HepG2 (cell line): ENCODE measurements around the gene MST1R. TPM values are rescaled to one million over a fixed set of nuclear protein-coding genes. Genes with fewer than 3 reads are reported as not detected.

Experiments
- ARID2 ChIP-seq: sonication (generic); formaldehyde crosslinking; IDR thresholded peaks from 2 replicates; pipeline ENCODE4 v1.8.1; 2022; ENCODE audit warnings: mild to moderate bottlenecking, missing genetic modification reagents, borderline replicate concordance
- FOXK1 ChIP-seq: sonication (generic); formaldehyde crosslinking; IDR thresholded peaks from 2 replicates; pipeline ENCODE4 v1.4.0; 2020; ENCODE audit warnings: low read depth, missing genetic modification reagents, borderline replicate concordance
- NCOA2 ChIP-seq: sonication (generic); formaldehyde crosslinking; IDR thresholded peaks from 2 replicates; pipeline ENCODE4 v1.8.0; 2022; ENCODE audit warnings: inconsistent platforms
- NFKBIZ ChIP-seq: IDR thresholded peaks from 2 replicates; pipeline ENCODE4 v1.6.1; 2018; ENCODE audit warnings: missing genetic modification reagents, missing compliant biosample characterization
- ZFP36L2 ChIP-seq: sonication (generic); formaldehyde crosslinking; IDR thresholded peaks from 2 replicates; pipeline ENCODE4 v1.4.0; 2020; ENCODE audit warnings: missing genetic modification reagents
- ZNF574 ChIP-seq: sonication (generic); formaldehyde crosslinking; IDR thresholded peaks from 2 replicates; pipeline ENCODE4 v1.4.0; 2020; ENCODE audit warnings: missing genetic modification reagents
- ZNF816 ChIP-seq: sonication (generic); formaldehyde crosslinking; IDR thresholded peaks from 2 replicates; pipeline ENCODE4 v1.8.0; 2022; ENCODE audit warnings: missing genetic modification reagents, mild to moderate bottlenecking, borderline replicate concordance
- polyA plus RNA-seq, 8 experiments: library from polyadenylated mRNA; depleted of rRNA in 3 of 8; stranded (reverse) in 7 of 8; unstranded in 1 of 8; fragments of >200 nt; fragmentation: Illumina TruSeq in 4 of 8; extraction: Trizol in 4 of 8; gene quantifications; 2 replicates each; pipeline versions ENCODE4 v1.2.1 to v1.2.3, GENCODE V29; 2011 to 2016; ENCODE audit warnings: low read depth in 4 of 8, missing spikeins in 1 of 8, mixed read lengths in 1 of 8; ENCODE audit not compliant: insufficient read depth in 1 of 8
- total RNA-seq, 5 experiments: library from RNA; depleted of rRNA; stranded (reverse); fragments of >200 nt; fragmentation: Illumina TruSeq; extraction: Trizol; gene quantifications; 2 replicates each; pipeline ENCODE4 v1.2.3, GENCODE V29; 2016; ENCODE audit warnings: low read depth in 1 of 5
- TF ChIP-seq, protein P1 (sequence below): IDR thresholded peaks from 2 replicates; pipeline ENCODE4 v1.6.1; 2012; ENCODE audit warnings: inconsistent platforms
- TF ChIP-seq, protein P2 (sequence below): sonication (generic); formaldehyde crosslinking; IDR thresholded peaks from 2 replicates; pipeline ENCODE4 v1.4.0; 2020; ENCODE audit warnings: missing genetic modification reagents
- TF ChIP-seq, protein P3 (sequence below): sonication (generic); formaldehyde crosslinking; IDR thresholded peaks from 2 replicates; pipeline ENCODE4 v1.4.0; 2020; ENCODE audit warnings: missing genetic modification reagents, borderline replicate concordance

Gene MST1R
- total and polyA plus RNA-seq, 2 of the 13 experiments (the other 11 are each of a cell fraction or from before 2014, with no cell fraction given), result 0.11 to 0.77 TPM

DNA sequence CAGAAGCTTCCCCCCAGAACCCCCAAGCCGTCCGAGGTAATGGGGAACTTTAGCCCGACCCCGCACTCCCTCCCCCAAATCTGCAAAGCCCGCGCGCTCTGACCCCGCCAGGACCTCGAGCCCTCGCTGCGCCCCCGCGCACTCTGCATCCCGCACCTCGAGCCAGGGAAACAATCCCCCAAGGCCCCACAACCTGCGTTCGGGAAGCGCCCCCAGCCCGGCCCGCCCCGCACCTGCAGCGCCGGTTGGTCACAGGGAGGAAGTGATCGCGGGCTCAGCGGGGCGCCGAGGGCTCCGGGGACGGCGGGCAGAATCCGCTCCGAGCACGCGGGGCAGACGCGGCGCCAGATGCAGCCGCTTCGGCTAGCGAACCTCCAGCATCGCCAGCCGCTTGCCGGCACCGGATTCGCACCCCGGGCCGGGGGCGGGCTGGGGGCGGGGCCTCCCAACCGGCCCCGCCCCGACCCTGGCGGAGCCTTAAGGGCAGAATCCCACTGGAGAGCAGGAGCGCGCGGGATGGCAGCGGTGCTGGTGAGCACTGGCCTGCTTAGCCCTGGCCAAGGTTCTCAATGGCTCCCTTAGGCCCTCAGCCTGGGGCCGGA is 34.0 kb downstream of the MST1R start, which contains the start of gene CAMKV (continued):
- TF ChIP-seq ZNF574 (CRISPR knock-in tag), result no peak
- TF ChIP-seq ARID2, result no peak
- TF ChIP-seq NFKBIZ (CRISPR knock-in tag), result no peak
- no peak for TF ChIP-seq ZNF816 (CRISPR knock-in tag)
- TF ChIP-seq ZFP36L2, result no peak
- TF ChIP-seq FOXK1 (CRISPR knock-in tag), result no peak
- TF ChIP-seq, protein P1, sequence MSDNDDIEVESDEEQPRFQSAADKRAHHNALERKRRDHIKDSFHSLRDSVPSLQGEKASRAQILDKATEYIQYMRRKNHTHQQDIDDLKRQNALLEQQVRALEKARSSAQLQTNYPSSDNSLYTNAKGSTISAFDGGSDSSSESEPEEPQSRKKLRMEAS, result peak; percentile 38; the same call in 1 of the 2 replicates
- TF ChIP-seq, protein P2, sequence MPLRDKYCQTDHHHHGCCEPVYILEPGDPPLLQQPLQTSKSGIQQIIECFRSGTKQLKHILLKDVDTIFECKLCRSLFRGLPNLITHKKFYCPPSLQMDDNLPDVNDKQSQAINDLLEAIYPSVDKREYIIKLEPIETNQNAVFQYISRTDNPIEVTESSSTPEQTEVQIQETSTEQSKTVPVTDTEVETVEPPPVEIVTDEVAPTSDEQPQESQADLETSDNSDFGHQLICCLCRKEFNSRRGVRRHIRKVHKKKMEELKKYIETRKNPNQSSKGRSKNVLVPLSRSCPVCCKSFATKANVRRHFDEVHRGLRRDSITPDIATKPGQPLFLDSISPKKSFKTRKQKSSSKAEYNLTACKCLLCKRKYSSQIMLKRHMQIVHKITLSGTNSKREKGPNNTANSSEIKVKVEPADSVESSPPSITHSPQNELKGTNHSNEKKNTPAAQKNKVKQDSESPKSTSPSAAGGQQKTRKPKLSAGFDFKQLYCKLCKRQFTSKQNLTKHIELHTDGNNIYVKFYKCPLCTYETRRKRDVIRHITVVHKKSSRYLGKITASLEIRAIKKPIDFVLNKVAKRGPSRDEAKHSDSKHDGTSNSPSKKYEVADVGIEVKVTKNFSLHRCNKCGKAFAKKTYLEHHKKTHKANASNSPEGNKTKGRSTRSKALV (CRISPR knock-in tag), result peak; percentile 53; the same call in 1 of the 2 replicates
- TF ChIP-seq, protein P3, sequence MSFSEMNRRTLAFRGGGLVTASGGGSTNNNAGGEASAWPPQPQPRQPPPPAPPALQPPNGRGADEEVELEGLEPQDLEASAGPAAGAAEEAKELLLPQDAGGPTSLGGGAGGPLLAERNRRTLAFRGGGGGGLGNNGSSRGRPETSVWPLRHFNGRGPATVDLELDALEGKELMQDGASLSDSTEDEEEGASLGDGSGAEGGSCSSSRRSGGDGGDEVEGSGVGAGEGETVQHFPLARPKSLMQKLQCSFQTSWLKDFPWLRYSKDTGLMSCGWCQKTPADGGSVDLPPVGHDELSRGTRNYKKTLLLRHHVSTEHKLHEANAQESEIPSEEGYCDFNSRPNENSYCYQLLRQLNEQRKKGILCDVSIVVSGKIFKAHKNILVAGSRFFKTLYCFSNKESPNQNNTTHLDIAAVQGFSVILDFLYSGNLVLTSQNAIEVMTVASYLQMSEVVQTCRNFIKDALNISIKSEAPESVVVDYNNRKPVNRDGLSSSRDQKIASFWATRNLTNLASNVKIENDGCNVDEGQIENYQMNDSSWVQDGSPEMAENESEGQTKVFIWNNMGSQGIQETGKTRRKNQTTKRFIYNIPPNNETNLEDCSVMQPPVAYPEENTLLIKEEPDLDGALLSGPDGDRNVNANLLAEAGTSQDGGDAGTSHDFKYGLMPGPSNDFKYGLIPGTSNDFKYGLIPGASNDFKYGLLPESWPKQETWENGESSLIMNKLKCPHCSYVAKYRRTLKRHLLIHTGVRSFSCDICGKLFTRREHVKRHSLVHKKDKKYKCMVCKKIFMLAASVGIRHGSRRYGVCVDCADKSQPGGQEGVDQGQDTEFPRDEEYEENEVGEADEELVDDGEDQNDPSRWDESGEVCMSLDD (CRISPR knock-in tag), result no peak
- TF ChIP-seq NCOA2 (CRISPR knock-in tag), result no peak
